HG02759 (cell line): Measurements from ENCODE around the gene RXYLT1.

ENCODE experiments used
- ATAC-seq: cut with Tn5 transposase; IDR thresholded peaks from one replicate; pipeline ENCODE4 v1.9.1; 2021; ENCODE audit warnings: mild to moderate bottlenecking, moderate library complexity; ENCODE audit not compliant: unreplicated experiment

RXYLT1 gene

DNA sequence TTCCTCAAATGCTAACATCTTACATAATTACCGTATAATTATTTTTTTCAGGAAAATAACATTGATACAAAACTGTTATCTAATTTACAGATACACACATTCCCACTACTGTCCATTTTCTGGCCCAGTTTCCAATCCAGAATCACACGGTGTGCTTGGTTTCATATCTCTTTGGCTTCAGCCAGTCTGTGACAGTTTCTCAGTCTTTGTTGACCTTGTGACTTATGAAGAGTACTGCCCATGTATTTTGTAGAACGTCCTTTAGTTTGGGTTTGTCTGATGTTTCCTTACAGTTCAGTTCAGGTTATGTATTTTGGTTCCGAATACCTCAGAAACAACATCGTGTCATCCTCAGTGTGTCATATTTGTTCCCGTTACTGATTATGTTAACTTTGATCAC, 16.2 kb downstream of the RXYLT1 start:
- no peak for ATAC-seq

DNA sequence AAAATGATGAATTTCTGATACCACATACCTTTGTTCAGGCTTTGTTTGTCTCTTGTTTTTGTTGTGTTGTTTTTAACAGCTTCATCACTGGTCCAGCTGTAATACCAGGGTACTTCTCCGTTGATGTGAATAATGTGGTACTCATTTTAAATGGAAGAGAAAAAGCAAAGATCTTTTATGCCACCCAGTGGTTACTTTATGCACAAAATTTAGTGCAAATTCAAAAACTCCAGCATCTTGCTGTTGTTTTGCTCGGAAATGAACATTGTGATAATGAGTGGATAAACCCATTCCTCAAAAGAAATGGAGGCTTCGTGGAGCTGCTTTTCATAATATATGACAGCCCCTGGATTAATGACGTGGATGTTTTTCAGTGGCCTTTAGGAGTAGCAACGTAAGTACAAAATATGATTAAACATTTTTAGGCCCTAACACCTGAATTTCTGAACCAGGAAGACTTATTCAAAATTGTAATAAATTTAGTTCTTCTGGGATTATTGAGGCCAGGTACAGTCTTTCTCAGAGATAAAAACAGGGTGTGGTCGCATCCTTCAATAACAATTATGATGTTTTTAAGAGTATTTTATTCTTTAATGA, 22.4 kb downstream of the RXYLT1 start:
- ATAC-seq: no peak

DNA sequence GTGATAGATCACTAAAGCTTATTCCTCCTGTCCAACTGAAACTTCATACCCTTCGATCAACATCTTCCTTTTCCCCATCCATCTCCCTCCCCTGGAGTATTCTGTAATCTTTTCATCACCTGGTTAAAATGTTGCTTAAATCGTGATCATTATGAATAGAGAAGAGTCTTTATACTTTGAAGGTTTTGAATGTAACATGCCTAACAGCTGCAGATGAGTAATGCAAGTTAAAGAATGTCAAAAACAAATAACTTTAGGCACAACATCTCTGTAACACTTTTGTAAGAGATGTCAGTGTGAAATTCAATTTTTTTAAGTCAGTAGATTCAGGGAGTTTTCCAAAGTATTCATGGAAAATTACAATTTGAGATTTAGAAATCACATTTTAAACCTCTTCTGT, 25.0 kb downstream of the RXYLT1 start:
- no peak for ATAC-seq

DNA sequence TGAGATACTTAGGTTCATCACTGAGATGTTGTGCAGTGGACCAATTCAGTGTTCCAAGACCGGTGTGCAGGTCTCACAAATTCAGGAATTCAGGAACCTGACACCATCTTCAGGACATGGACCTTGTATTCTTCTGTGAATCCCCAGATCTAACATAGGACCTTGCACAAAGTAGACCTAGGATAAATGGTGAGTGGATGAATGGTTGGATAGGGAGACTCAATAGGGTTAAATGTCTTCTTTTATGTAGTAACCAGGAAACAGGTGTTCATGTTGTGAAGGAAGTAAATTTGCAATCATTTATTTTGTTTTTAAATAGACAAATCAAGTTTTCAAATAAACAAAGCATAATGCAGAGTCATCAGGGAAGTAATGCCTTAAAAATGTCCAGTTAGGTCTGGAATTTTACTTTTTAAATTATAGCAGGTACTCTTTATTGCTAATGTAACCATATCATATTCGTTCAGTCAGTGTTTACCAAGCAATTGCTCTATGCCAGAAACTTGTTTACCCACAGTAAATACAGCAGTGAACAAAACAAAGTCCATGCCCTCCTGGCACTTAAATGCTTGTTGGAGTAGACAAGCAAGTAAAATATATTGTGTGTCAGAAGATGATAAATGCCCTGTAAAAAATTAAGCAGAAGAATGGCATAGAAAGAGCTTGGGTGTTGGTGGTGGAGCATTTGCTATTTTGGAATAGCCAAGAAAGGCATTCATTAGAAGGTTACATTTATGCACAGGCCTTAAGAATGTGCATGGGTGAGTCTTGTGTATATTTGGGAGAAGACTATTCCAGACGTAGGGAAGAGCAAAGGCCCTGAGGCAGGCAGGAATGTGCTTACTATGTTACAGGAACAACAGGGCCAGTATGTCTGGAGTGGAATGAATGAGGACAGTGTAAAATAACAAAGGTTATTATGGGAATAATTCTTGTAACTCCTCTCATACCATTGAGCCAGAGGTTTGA, 26.3 kb downstream of the RXYLT1 start:
- no peak for ATAC-seq

DNA sequence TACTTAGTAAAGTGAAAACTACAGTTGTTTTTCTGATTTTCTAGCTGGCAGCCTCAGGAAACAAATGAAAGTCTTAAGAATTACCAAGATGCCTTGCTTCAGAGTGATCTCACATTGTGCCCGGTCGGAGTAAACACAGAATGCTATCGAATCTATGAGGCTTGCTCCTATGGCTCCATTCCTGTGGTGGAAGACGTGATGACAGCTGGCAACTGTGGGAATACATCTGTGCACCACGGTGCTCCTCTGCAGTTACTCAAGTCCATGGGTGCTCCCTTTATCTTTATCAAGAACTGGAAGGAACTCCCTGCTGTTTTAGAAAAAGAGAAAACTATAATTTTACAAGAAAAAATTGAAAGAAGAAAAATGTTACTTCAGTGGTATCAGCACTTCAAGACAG, 28.9 kb downstream of the RXYLT1 start:
- no peak for ATAC-seq

DNA sequence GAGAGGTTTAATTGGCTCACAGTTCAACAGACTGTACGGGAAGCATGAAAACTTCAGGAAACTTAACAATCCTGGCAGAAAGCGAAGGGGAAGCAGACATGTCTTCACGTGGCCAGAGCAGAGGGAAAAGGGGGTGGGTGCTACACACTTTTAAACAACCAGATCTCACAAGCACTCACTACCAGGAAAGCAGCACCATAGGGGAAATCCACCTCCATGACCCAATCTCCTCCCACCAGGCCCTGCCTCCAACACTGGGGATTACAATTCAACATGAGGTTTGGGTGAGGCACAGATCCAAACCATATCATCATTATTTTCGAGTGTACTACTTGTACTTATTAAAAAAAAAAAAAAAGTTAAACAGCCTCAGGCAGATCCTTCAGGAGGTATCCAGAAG, 29.9 kb downstream of the RXYLT1 start:
- ATAC-seq: no peak

DNA sequence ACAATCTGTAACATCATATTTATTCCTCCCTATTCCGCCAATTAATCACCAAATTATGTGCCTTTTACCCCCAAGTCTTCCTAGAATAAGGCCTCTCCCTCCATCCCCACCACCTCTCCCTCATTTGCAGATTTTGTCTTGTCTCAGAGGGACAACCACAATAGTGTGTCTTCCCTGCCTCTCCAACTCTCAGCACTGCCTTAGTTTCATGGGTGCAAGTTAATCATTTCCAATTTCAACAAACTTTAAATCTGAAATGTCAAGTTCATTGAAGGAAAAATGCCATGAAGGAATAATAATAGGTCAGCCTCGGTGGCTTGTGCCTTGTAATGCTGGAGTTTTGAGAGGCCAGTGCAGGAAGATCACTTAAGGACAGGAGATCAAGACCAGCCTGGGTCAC, 31.6 kb downstream of the RXYLT1 start:
- no peak for ATAC-seq

DNA sequence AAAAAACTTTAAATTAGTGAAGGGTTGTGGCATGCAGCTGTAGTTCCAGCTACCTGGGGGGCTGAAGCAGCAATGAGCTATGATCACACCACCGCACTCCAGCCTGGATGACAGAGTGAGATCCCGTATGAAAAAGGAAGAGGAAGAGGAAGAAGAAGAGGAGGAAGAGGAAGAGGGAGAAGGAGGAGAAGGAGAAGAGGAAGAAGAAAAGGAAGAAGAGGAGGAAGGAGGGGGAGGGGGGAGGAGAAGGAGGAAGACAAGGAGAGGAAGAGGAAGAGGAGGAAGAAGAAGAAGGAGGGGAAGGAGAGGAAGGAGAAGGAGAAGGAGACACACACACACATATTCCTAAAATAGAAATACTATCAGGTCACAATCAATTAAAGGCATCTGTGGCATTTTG, 32.0 kb downstream of the RXYLT1 start:
- no peak for ATAC-seq

DNA sequence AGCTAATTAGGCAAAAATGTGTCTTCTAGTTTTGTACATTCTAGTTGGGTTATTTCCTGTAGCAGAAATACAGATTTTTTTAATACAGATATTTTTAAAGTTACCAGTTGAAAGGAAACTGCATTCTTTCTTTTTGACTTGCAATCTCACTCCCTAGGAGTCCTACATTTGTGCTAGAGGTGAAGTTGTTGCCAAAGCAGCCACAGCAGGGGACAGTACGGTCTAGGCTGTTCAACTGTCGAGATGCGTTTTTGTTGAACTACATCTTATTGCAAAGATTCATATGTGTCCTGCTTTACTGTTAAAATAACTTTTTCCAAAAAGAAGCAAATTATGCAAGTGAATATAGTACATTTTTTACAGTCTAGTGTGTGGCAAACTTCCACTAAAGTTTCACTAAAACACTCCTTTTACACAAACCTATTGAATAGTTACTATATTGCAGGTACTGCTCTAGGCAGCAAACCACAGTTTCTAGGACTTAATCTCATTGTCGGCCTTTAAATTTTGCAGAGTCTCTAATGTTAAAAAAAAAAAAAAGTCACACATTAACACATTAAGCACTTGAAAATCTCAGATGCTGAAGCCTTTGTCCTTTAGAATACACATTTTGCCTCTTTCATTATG, 34.5 kb downstream of the RXYLT1 start:
- ATAC-seq: peak; percentile 38

DNA sequence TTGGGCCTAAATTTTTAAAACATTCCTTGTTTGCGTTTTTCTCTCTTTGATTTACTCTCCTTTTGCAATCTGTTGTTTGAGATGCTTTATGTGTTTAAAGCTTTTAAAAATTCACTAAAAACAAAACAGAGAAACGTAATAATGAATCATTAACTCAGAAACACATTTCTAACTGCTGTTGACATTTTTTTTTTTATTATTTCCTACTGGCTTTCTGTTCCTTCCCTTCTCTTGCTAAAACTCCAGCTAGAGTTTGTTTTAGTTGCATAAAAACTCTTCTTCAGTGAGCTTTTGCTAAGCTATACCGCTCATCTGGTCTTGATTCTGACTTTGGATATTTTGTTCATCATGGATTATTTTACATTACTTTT, 35.8 kb downstream of the RXYLT1 start:
- ATAC-seq: no peak

DNA sequence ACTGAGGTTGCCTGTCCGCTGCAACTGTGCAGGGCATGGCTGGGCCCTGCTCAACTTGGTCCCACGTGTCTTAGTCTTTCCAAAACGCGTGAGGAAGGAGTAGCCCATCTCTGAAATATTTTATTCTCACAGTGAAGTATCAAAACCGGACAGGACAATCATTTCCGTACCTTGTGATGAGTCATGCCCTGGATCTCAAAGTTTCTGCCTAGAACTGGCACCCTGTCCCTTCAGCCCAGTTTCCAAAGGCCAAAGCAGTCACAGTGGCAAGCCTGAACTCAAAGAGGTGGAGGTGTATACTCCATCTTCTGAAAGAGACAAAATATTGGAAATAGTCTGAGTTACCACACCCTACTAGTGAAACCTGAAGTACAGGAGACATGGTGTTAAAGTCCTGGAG, 36.3 kb downstream of the RXYLT1 start:
- no peak for ATAC-seq

DNA sequence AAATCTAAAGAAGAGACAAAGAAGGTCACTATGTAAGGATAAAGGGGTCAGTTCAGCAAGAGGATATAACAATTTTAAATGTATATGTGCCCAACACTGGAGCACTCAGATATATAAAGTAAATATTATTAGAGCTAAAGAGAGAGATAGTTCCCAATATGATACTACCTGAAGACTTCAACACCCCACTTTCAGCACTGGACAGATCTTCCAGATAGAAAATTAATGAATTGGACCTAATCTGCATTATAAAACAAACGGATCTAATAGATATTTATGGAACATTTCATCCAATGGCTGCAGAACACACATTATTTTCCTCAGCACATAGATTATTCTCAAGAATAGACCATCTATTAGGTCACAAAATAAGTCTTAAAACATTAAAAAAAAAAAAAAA, 40.7 kb downstream of the RXYLT1 start:
- ATAC-seq: no peak

DNA sequence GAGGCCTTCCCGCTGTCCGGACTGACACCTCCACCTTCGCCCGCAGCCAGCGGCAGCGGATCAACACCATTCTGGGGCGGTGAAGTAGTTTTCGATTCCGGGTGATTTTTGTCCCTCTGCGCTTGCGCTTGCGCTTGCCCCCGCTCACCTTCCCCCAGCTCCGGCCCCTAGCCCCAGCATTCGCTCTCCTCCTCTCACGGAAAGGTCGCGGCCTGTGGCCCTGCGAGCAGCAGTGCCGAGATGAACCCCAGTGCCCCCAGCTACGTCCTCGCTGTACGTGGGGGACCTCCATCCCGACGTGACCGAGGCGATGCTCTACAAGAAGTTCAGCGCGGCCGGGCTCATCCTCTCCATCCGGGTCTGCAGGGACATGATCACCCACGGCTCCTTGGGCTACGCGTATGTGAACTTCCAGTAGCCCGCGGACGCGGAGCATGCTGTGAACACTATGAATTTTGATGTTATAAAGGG, 42.1 kb downstream of the RXYLT1 start:
- ATAC-seq: peak; percentile 45

DNA sequence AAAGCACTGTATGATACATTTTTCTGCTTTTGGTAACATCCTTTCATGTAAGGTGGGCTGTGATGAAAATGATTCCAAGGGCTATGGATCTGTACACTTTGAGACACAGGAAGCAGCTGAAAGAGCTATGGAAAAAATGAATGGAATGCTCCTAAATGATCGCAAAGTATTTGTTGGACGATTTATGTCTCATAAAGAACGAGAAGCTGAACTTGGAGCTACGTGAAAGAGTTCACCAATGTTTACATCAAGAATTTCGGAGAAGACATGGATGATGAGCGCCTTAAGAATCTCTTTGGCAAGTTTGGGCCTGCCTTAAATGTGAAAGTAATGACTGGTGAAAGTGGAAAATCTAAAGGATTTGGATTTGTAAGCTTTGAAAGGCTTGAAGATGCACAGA, 42.6 kb downstream of the RXYLT1 start:
- no peak for ATAC-seq

DNA sequence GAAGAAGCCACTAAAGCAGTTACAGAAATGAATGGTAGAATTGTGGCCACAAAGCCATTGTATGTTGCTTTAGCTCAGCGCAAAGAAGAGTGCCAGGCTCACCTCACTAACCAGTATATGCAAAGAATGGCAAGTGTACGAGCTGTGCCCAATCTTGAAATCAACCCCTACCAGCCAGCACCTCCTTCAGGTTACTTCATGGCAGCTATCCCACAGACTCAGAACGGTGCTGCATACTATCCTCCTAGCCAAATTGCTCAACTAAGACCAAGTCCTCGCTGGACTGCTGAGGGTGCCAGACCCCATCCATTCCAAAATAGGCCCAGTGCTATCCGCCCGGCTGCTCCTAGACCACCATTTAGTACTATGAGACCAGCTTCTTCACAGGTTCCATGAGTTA, 43.3 kb downstream of the RXYLT1 start:
- no peak for ATAC-seq

DNA sequence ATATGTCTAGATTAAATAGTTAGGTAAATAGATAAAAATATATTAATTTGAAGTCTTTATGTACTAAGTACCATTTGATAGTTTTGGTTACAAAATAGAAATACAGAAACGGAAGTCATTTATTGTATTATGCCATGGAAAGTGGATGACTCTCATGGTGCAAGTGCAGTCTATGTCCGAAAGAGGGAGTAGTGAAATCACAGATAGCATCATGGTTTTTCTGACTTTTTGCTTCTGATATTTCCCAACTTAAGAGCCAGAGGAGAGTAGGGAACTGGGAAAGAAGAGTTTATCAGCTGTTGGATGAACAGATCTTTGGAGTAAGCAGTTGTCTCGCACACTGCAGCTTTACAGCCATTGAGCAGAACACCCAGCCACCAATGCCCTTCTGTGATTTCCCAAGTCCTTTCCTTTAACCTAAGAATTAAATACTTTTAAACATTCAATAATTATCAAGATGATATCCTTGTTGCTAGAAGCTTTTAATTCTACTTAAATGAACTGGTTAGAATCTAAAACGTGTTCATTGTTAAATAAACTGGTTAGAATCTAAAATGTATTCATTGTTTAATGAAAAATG, 46.4 kb downstream of the RXYLT1 start:
- ATAC-seq: no peak

DNA sequence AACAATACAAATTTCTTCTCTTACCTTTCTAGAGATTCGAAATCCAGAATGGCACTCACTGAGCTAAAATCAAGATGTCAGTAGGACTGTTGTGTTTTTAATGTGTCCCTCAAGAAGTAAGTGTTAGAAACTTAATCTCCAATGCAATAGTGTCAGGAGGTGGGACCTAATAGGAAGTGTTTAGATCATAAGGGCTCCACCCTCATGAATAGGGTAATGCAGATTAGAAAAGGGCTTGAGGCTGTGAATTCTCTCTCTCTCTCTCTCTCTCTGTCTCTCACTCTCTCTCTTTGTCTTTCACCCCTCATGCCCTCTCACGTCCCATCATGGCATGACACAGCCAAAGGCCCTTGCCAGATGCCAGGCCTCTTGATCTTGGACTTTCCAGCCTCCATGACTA, 49.2 kb downstream of the RXYLT1 start:
- ATAC-seq: no peak

DNA sequence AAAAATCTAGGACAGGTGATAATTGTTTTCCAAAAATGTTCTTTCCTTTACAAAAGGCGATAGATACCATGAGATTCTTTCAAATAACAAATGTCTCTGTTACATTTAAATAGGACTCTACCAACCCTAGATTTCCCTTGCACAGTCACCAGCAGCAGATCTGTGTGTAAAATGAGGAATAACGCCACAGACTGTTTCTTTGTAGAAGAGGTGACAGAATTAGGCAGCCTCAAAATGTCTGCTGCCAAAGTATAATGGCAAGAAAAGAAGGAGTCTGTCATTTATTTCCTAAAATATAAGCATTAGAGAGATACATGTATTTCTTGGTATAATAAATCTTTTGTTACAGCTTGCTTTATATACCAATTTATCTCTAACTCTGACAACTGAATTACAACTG, 56.3 kb downstream of the RXYLT1 start:
- ATAC-seq: no peak

DNA sequence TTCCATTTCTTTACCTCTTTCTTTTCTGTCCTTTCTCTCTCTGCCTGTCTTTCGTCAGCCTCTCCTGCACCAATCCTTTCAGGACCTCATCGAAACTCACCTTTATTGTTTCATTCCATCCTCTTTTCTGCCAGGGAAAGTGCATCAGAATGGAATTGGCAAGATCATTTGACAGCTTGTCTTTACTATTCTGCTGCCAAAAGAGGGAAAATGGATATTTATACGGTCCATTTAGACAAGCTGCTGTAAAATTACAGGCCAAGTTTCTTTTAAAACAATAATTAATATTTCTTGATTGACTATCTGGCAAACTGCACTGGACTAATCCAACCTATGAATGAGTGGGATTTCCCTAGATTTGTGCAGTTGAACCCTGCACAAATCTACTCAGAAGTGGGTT, 57.2 kb downstream of the RXYLT1 start:
- ATAC-seq: no peak

DNA sequence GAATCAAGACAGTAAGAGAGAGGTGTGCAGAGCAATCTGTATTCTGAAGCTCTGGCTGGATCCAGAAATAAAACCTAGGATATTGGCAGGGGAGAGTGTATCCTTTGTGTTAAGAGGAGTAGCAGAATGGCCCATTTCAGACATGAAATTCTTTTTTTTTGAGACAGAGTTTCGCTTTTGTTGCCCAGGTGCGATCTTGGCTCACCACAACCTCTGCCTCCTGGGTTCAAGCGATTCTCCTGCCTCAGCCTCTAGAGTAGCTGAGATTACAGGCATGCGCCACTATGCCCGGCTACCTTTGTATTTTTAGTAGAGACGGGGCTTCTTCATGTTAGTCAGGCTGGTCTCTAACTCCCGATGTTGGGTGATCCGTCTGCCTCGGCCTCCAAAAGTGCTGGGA, 58.7 kb downstream of the RXYLT1 start:
- ATAC-seq: no peak

DNA sequence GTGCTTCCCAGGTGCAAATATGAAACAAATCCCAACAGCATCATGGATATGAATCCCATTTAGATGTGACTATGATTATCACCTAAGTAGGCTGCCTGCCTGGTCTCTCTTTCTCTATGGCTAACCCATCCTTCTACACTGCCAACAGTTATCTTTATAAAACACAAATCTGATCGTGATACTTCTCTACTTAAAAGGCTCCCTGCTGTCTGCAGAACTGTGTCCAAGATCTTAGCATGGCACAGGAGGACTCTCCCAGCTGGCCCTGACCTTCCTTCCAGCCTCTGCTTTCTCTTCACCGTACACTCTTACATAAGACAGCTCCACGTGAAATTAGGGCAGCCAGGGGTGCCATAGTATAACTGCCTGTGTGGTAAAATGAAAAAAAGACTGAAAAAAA, 61.3 kb downstream of the RXYLT1 start:
- ATAC-seq: no peak

DNA sequence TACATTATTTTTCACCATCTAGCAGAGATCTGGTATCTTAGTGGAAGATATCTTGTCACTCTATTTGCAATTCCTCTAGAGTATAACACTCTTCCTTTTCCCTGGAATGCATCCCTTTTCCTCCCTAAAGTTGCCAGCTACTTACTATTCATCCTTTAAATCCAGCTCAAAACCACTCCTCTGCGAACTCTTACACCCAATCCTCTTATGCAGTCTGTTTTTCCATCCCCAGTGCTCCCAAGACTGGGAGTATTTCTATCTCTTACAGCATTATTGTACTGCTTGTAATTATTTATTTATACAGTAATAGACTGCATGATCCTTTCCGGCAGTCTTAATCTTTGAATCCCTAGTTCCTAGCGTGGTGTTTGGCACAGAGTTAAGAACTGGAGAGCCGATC, 61.9 kb downstream of the RXYLT1 start:
- ATAC-seq: no peak
